GM18502 (cell line): ENCODE results near the gene NT5DC1.

ENCODE experiments used
- ATAC-seq: cut with Tn5 transposase; IDR thresholded peaks from one replicate; pipeline ENCODE4 v1.9.1; 2021; ENCODE audit warnings: mild to moderate bottlenecking; ENCODE audit not compliant: unreplicated experiment, poor library complexity

The NT5DC1 gene

DNA sequence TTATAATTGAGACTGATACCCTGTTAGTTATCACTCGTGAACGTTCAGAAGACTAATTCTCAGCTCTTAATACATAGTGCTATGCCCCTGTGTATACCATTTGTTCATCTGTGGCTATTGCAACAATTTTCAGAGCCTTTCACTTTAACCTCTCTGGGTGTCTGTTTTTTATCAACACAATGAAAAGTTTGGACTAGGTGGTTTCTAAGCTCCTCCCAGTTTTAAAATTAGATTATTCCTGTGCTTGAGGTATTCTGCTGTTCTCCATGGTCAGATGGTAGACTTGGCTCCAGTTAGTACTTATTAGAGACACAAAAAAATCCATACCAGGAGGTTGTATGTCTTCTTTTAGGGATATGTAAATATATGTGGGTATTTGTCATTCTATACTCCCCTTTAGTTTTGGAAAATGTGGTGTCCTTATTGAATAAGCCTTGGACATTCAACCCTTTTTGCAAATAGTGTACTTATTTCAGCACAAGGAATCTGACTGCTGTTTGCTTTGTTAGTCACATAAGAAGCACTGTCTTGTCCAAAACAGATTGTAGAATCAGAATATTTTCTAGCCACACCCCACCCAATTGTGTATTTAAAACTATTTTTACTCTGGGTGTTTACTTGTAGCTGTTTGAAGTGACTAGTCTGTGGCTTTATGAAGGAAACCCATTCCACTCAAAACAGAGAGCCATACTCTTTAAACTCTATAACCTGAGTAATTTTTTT, 27.3 kb downstream of the NT5DC1 start:
- ATAC-seq, result no peak

DNA sequence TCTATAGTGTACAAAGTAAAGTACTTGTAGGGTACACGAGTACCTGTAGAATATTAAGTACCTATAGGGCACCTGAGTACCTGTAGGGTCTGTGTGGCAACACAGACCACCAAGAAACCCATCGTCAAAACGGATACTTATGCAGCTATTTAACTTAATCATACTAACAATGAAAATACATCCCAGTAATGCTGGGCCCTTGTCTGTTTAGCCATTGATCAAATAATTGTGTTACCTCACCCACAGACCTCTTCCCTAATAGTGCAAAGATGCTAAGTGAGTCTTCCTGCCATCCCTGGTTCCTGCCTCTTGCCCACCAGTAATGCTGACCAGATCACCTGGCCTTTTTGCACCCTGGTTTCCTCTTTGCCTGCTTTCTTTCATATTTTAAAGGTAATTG, 32.8 kb downstream of the NT5DC1 start:
- no peak for ATAC-seq

DNA sequence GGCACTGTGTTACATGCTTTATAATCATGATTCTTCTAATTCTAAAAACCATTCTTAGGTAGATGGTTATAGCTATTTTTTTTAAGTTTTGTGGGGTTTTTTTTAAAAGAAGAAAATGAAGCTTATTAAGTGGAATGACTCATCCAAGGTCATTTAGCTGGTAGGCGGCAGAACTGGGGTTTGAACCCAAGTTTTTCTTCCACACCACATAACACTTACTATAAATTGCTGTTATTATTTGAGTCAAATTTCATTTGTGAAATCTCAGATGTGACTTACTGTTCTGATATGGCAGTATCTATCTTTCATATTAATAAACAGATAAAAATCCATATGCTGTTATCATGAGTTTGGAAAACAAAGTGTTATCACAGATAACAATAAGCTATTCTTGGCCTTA, 35.7 kb downstream of the NT5DC1 start:
- no peak for ATAC-seq

DNA sequence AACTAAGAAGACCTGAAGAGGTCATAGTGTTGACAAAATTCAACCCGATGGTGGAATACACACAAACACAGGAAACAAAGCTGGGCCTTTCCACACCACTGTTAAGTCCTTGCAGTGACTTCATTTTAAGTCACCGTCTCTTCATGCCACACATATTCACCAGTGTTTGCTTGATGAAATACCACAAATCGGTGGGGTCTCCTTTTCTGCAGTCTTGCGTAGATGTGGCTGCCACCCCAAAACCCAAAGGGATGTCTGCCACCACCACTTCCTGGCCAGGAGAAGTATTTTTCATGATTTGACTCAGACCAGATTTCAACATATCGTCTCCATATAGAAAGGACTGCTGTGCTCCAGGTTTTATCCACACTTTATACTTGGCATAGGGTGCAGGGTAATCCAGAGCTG, 36.3 kb downstream of the NT5DC1 start:
- ATAC-seq, result peak; percentile 56

DNA sequence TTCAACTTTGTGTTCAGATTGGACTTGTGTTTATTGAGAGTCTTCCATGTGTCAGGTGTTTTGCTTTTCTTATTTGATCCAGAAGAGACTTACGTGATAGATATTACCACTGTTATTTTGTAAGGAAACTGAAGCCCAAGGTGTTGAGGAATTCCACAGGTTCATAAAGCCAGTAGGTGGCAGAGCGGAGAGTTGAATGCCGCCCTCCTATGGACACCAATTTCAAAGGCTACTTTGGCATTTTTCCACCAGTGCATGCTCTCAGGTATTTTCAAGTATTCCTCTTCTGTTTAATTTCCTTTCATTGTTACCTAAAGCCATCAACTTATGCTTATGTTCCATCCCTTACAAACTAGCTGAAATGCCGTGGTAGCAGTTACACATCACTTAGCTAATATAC, 39.3 kb downstream of the NT5DC1 start:
- no peak for ATAC-seq

DNA sequence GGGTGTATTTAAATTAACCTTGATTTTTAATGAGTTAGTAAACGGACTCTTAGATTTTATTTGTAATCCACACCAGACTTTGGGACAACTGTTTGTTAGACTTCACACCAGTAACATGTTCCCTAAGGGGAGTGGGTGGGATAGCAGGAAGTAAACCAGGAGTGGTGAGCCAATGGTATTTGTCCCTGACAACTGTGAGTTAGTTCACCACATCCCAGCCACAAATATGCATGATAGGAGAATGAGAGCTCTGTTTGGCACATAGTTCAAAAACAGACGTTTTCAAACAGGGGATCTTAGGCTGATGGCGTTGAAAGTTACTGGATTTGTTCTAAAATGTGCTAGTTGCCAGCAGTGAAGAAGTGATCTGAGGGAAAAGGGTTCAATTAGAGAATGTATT, 44.0 kb downstream of the NT5DC1 start:
- ATAC-seq, result no peak

DNA sequence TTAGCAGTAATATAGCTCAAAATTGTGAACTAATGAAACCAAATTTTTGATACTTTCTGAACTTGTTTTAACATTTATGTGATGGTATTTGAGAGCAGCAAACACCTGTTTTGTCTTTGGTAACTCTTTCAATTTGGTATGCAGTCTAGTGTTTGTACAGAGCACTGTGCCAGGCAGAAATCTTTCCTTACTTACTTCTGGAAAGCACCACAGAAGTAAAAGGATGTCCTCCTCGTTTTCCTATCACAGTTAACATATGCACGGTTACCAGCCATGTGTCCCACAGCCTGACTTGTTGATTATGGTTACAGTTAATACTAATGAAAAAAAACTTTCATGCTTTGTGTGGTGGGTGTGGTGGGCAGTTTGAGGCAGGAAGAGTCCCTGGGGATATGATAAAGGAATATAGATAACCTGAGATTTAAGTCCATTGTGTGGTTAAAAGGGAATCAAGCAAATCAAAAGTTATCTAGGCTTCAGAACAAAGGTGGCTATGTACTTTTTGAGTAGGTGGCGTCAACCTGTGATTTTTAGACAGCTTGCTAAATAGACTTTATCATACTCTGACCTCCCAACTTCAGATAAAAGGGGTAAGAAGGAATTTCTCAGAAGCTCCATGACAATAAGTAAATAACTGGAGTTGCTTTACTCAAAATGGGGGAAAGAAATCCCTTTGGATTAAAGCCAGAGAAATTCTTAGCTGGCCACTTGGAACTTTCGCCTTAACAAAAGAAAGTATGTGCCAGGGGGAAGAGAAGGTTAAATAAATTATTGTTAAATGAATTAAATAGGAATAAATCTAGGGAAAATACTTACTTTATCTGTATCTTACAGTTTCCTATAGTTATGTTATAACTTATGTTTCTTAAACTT, 45.4 kb downstream of the NT5DC1 start:
- no peak for ATAC-seq

DNA sequence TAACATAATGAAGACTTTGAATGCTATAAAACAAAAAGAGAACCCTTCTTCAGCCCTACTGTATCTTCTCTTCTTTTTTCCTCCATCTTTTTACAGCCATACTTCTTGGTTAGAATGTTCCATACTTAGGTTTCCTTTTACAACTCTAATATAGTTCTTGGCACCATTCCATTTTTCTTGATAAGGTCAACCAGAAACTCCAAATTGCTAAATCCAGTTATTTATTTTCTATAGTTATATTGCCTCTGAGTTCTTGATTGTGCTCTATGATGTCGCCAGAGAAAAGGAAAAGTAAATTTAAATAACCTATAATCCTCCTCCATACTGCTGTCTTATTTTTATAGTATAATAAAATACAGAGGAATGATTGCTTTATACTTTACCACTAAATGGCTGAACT, 52.0 kb downstream of the NT5DC1 start:
- no peak for ATAC-seq

DNA sequence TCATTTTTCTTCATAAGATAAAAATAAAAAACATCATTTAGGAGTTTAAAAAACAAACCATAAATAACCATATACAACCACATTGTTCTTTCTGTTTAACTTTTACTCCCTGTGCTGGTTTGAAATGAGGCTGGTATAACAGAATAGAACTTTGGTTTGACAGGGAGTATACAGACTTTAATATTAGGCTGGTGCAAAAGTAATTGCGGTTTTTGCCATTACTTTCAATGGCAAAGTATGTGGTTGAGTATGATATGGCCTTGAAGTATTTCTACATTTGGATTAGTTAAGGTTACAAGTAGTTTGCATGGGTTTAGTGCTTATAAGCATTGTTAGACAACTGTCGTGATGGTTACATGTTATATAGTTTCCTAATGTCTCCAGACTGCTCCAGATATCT, 54.2 kb downstream of the NT5DC1 start:
- ATAC-seq, result no peak

DNA sequence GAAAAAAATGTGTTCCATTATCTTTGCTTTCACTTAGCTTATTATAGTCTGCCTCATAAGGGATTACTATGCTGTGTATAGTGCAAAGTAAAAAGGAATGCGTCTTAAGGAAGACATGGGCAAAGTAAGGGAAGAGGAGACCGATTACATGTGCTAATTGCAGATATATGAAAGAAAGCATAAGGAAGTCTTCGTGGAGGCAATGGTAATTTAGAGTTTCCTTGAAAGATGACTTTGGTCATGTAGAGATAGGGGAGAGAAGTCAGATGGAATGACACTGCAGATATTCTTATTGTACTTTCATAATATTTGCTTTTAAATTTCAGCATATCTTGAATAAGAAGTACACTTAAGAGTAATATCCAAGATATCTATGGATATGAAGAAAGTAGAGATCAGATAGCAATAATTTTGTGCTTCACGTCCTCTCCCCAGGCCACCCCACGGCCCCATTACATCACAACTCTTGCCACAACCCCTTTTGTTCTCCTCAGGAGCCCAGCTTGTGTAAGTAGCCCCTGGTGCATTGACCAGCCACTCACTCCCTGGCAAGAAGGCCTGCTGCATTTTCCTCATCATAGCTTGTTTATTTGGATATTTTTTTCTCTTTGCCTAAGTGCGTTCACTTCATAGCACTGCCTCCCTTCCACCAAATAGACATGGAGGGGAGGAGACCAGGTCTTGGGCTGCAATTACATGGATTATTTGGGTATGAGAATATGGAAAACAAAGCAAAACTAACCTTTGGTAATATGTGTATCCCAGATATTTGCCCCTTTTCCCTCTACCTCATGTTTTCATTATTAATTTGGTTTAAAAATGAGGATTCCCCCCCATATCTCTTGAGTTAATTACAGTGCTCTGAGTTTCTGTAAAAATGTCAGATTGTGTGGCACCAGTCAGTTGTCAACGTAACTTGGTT, 56.0 kb downstream of the NT5DC1 start:
- ATAC-seq, result no peak

DNA sequence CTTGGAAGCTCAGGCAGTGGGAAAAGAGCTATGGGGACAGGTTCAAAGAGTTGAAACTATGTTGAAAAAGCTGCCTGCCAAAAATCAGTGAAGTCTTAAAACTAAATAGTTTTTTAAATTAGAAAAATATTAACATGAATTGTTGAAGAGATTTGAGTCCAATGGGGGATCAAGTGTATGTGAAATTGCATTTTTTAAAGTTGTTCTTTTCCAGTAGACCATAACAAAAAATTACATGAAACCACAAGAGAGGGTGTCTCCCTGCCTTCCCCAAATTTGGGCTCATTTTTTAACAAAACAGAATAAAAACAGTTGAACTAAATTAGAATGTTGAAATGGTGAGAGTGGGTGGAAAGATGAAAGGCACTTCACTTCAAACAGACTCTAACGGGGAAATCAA, 56.7 kb downstream of the NT5DC1 start:
- ATAC-seq, result no peak

DNA sequence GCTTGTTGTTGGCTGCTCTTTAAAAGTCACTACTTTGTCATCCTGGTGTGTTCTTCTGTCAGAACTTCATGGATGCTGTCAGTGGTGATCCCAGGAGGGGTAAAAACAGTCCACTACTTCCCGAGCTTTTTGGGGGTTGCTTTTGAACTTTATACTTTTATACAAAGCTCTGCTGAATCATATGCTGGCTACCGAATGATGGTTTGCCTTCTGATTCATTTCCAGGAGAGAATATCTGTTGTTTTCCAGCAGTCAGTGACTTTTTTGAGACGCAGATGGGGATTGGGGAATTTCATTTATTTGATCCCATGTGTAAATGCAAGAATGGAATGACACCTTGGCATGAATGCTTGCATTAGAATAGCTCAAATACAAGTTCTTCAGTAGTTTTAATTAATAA, 58.0 kb downstream of the NT5DC1 start:
- ATAC-seq, result no peak

DNA sequence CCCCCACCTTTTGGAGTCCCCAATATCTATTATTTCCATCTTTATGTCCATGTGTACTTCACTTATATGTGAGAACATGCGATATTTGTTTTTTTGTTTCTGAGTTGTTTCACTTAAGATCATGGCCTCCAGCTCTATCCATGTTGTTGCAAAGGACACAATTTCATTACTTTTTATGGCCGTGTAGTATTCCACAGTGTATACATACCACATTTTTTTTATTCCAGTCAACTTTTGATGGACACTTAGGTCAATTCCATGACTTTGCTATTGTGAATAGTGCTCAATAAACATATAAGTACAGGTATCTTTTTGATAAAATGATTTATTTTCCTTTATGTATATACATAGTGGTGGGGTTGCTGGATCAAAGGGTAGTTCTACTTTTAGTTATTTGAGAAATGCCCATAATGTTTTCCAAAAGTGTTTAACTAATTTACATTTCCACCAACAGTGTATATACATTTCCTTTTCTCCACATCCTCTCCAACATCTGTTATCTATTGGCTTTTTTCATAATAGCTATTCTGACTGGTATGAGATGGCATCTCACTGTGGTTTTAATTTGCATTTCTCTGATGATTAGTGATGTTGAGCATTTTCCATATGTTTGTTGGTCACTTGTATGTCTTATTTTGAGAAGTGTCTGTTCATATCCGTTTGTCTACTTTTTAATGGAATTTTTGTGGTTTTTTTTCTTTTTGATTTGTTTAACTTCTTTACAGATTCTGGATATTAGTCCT, 59.3 kb downstream of the NT5DC1 start:
- no peak for ATAC-seq

DNA sequence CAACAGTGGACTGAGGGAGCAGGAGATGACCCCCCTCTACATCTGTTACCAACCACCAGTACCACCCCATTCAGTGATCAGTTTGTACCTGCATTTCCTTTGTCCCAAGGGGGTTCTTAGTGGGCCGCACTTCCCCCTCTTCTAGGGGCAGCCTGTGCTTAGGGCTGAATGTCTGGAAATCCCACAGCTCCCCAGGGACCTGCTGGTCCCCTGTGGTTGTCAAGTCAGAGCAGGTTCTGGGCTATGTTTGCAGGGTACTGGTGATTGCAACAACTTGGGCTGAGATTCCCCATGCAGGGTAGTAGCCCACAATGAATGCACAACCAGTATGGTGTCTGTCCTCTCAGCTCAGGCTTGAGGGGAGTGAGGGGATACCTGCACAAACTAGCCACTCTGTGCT, 64.9 kb downstream of the NT5DC1 start:
- peak; percentile 75 for ATAC-seq

DNA sequence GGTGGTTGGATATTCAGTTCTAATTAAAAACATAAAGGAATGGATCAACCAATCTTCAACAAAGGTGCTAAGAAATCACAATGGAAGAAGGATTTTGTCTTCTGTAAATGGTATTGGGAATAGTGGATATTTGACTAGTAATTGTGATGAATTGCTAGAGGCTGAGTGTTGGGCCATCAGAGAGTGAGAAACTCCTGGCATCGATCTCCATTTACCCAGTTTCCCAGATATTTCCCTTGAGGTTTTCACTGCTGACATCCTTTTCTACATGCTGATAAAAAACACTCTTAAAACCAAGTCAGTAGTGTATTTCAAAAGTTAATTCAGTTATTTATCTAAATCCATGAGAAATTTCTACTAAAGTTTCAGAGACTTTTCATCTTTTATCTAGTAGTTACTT, 65.7 kb downstream of the NT5DC1 start:
- ATAC-seq, result no peak

DNA sequence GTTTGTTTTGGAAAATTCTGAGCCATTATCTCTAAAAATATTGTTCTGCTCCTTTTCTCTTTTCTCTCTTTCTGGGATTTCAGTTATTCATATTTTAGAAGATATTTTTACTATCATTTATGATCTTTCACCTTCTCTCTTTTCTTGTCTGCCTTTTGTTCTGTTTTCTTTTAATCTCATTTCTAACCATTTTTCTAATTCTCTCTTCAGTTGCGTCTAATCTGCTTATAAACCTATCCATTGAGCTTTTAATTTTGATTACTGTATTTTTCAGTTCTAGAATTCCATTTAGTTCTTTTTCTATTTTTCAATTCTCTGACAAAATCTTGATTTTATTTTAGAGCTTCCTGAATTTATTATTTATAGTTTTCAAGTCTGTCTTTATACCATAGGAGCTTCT, 67.5 kb downstream of the NT5DC1 start:
- no peak for ATAC-seq

DNA sequence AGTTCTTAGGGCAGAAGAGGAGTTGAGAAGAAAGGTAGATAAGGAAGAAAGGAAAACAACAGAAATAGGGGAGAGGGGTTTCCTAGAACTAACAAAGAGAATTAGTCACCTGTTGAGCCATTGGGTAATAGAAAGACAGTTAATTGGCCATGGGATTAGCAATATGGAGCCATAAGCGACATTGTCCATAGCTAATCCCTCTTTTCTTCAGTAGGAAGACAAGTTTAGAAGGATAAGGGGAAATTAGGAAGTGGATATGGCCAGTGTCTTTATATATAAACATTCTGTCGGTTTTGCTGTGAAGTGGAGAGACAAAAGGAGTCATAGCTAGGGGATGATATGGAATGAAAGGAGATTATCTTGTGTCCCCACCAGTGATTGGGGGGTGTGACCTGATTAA, 69.2 kb downstream of the NT5DC1 start:
- no peak for ATAC-seq

DNA sequence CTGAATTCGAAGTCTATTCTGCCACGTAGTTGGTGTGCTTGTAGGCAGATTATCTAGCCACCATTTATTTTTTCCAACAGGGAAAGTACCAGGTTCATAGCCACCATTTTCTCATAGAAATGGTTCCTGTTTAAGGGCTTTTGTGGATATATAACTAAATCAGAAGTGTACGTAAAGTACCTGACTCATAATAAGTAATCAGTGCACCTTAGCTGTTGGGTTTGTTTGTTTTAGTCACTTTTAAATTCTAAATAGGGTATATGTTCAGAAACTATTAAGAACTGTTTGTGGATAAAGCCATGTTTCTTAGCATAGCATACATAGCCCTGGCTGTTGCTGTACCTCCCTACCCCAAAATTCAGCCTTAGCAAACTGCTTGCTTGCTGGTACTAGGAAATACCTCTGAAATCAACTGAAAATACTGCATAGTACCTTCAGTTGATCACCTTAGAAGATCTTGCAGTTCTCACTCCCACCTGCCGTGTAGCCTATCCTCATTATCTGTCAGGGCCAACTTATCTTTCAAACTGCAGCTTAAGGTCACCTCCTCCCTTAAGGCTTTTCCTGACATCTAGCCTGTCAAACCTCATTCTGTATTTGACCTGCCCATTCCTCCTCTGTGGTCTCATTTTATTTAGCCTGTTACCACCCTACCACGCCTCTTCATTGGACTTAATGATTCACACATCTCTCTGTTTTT, 69.9 kb downstream of the NT5DC1 start:
- no peak for ATAC-seq

DNA sequence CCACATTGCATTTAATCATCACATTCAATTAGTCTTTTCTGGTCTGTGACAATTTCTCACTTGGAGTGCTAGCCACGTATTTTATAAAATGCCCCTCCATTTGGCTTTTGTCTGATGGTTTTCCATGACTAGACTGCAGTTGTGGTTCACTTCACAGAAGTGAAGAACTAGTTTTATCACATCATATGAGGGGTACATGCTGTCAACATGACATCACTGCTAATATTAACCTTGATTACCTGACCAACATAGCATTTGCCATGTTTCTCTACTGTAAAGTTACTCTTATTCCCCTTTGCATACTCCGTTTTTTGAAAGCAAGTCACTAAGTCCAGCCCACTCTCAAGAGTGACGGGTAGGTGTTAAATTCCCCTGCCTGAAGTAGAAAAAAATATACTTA, 73.3 kb downstream of the NT5DC1 start:
- ATAC-seq, result no peak

DNA sequence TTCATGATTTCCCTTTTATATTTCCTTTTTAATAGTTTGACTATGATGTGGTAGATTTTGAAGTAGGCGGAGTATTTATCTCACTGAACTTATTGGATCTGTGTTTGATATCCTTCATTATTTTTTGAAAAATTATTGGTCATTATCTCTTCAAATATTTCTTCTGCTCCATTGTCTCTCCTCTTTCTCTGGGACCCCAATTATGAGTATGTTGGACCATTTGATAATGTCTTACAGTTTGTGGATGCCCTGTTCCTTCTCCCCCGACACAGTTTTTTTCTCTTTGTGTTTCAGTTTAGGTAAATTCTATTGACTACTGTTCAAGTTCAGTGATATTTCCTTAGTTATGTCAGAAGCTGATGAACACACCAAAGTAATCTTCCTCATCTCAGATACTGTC, 74.7 kb downstream of the NT5DC1 start:
- no peak for ATAC-seq
